ENCODE measurements around the gene GGT5. TPM values are rescaled to one million over a fixed set of nuclear protein-coding genes. Genes with fewer than 3 reads are reported as not detected.
A peak's percentile ranks its signal among the peaks of the same experiment; 100 is the strongest.

GGT5 gene
- total and polyA plus RNA-seq, 2 experiments from 2014 or later: 0.21 to 3.6 TPM

DNA sequence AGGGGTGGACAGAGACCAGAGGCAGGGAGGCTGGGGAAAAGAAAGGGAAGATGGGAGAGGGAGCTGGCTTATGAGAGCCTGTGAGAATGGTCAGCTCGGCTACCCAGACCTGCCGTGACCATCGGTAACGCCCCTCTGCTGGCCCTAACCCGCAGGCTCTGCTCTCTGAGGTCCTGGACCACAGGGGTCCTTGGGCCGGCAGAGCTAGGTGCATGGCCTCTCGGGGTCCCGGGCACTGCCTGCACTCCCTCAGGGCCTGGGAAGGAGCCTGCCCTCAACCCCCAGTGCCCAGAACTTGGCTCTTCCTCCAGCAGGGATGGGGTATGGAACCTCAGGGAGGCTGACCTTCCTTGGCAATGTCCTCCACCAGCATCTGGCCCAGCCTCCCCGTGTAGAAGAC is 13.2 kb downstream of the GGT5 start:
- H3K27ac ChIP-seq: no peak overlapping the region
- H3K27me3 ChIP-seq: no peaks in the 10 kb centered on the region
- H3K4me3 ChIP-seq: no peak overlapping the region
- TF ChIP-seq CTCF (IDR thresholded peaks at IDR 0.05; ENCODE audit: low read depth, low read length): no peak
- peaks cover 3% of the 10 kb centered on the region for H3K4me1 ChIP-seq (ENCODE audit: low read depth)
- no peaks in the 10 kb centered on the region for H3K36me3 ChIP-seq
- no peak for DNase-seq (ENCODE audit: low read depth in 1 of 2, low spot score in 1 of 2)
- no peaks in the 10 kb centered on the region for H3K9me3 ChIP-seq (ENCODE audit: low read depth)

DNA sequence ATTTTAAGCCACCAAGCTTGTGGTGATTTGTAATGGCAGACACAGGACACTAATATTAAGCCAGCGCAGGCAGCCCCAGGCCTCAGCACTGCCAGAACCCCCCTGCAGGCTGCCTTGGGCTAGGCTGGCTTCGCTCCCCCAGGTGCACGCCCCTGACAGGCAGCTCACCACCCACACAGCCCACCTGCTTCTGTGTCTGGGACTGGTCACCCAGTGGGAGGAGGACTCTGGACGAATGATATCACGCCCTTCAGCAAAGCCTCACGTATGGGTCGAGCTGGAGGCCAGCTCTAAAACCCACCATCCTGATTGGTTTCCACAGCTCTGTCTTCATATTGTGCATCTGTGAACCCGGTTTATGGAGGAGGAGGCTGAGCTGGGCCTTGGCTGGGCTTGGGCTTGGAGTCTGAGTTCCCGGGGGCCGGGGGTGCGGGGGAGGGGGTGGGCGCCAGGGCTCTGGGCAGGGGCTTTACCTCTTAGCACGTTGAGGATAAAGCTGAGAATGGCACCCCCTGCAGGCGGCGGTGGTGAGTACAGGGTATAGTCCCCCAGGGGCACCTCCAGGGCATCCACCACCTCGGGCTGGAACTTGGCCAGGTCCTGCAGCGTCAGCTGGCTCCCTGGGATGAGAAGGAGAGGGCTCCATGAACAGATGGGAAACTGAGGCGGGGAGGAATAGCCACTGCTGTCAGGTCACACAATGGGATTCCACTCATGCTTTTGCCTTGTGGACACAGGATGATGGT is 13.8 kb downstream of the GGT5 start:
- peak; percentile 46 for TF ChIP-seq CTCF (IDR thresholded peaks at IDR 0.05; ENCODE audit: low read depth, low read length)
- Histone ChIP-seq H3K27me3 (no peaks in the 10 kb centered on the region), H3K27ac (no peak overlapping the region), H3K36me3 (no peaks in the 10 kb centered on the region), H3K4me1 (ENCODE audit: low read depth) (peaks cover 3% of the 10 kb centered on the region), H3K4me3 (no peak overlapping the region), H3K9me3 (ENCODE audit: low read depth) (no peaks in the 10 kb centered on the region)
- DNase-seq (ENCODE audit: low read depth in 1 of 2, low spot score in 1 of 2): peak in 1 of 2 donors; percentile 36

- Histone ChIP-seq H3K9me3 (ENCODE audit: low read depth) (no peaks in the 10 kb centered on the region), H3K4me1 (ENCODE audit: low read depth) (peaks cover 3% of the 10 kb centered on the region), H3K27me3 (no peaks in the 10 kb centered on the region), H3K36me3 (no peaks in the 10 kb centered on the region), H3K27ac (no peak overlapping the region), H3K4me3 (no peak overlapping the region)
- TF ChIP-seq CTCF (IDR thresholded peaks at IDR 0.05; ENCODE audit: low read depth, low read length): no peak
- DNase-seq (ENCODE audit: low read depth in 1 of 2, low spot score in 1 of 2): no peak
Observed at GRCh38 chr22:24225951-24226350, 18.9 kb downstream of the GGT5 start.

DNA sequence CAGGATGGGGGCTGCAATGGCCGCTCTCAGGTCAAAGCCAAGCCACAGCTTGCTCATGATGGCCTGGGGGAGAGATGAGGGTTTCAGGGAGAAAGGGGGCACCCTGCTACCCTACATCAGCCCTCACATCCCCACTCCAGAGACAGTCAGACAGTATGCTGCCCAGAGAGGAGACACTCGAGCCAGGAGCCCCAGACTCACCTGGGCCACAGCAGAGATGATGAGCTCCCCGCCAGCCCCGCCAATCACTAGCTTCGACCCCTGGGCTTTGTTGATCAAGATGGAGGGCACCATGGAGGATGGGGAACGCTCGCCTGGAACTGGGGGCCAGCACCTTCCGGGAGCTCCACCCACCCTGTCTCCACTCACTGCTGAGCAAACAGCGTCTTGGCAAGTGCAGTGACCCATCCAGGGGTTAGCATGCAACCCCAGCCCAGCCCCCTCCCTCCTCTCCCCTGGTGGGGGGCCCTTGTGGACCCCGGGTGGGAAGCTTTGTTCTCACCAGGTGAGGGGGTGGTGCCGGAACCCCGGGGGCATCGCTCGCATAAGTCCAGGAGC is 19.8 kb downstream of the GGT5 start:
- Histone ChIP-seq H3K27me3 (no peaks in the 10 kb centered on the region), H3K36me3 (no peaks in the 10 kb centered on the region), H3K4me3 (no peak overlapping the region), H3K4me1 (ENCODE audit: low read depth) (no peaks in the 10 kb centered on the region), H3K9me3 (ENCODE audit: low read depth) (no peaks in the 10 kb centered on the region), H3K27ac (no peak overlapping the region)
- no peak for TF ChIP-seq CTCF (IDR thresholded peaks at IDR 0.05; ENCODE audit: low read depth, low read length)
- DNase-seq (ENCODE audit: low read depth in 1 of 2, low spot score in 1 of 2): no peak

- H3K4me1 ChIP-seq (ENCODE audit: low read depth): no peaks in the 10 kb centered on the region
- H3K27ac ChIP-seq: no peak overlapping the region
- no peaks in the 10 kb centered on the region for H3K36me3 ChIP-seq
- no peak for DNase-seq (ENCODE audit: low read depth in 1 of 2, low spot score in 1 of 2)
- no peaks in the 10 kb centered on the region for H3K27me3 ChIP-seq
- TF ChIP-seq CTCF (IDR thresholded peaks at IDR 0.05; ENCODE audit: low read depth, low read length): no peak
- no peak overlapping the region for H3K4me3 ChIP-seq
- no peaks in the 10 kb centered on the region for H3K9me3 ChIP-seq (ENCODE audit: low read depth)
Observed at GRCh38 chr22:24224468-24224867, 20.4 kb downstream of the GGT5 start.

Data from cardiac muscle cell (in vitro differentiated cells and primary cell).